HG03378 (cell line): ENCODE data around the gene EXOSC2.

Experiments used
- ATAC-seq: cut with Tn5 transposase; IDR thresholded peaks from one replicate; pipeline ENCODE4 v1.9.1; 2021; ENCODE audit warnings: mild to moderate bottlenecking, moderate library complexity; ENCODE audit not compliant: unreplicated experiment

EXOSC2 gene

GRCh38 chr9:130732136-130732535 is 38.6 kb downstream of the EXOSC2 start:
- ATAC-seq: no peak

- ATAC-seq: no peak
Measured at GRCh38 chr9:130732793-130733221, 39.2 kb downstream of the EXOSC2 start.

GRCh38 chr9:130735566-130735965 is 42.0 kb downstream of the EXOSC2 start:
- ATAC-seq: no peak

- ATAC-seq: no peak
Measured at GRCh38 chr9:130736834-130737233, 43.3 kb downstream of the EXOSC2 start.

- no peak for ATAC-seq
Measured at GRCh38 chr9:130738281-130738680, 44.7 kb downstream of the EXOSC2 start.

GRCh38 chr9:130739081-130739480 is 45.5 kb downstream of the EXOSC2 start:
- no peak for ATAC-seq

- no peak for ATAC-seq
Measured at GRCh38 chr9:130740218-130741023, 46.8 kb downstream of the EXOSC2 start.

GRCh38 chr9:130741024-130741305 is 47.4 kb downstream of the EXOSC2 start:
- ATAC-seq: no peak

GRCh38 chr9:130741831-130742449 is 48.4 kb downstream of the EXOSC2 start:
- ATAC-seq: no peak

GRCh38 chr9:130743656-130744055 is 50.1 kb downstream of the EXOSC2 start:
- ATAC-seq: no peak

- no peak for ATAC-seq
Measured at GRCh38 chr9:130745210-130745800, 51.7 kb downstream of the EXOSC2 start.

GRCh38 chr9:130745829-130746228 is 52.2 kb downstream of the EXOSC2 start:
- no peak for ATAC-seq

- ATAC-seq: no peak
Measured at GRCh38 chr9:130746434-130747212, 53.0 kb downstream of the EXOSC2 start.

GRCh38 chr9:130751631-130752355 is 58.2 kb downstream of the EXOSC2 start:
- no peak for ATAC-seq
